A673 (cell line): ENCODE measurements around the gene CCDC40. TPM values are rescaled to one million over a fixed set of nuclear protein-coding genes. Genes with fewer than 3 reads are reported as not detected.
"Not testable (repeated sequence)": the region's sequence is repeated elsewhere in the genome, so short reads cannot be mapped to it uniquely, and the experiment has no call there.

Source experiments
- BruUV-seq: library from RNA; stranded (reverse); fragments of 400-500 nt; replicated peaks from 2 replicates; lab custom pipeline; 2021; lab: Mats Ljungman, UMichigan
- CTCF ChIA-PET: fragments of 300-600 bp; sonication (Branson Sonifier 250); formaldehyde crosslinking; loops from one replicate; lab custom pipeline; 2022; ENCODE audit warnings: antibody characterized with exemption; lab: Charles Lee
- POLR2A ChIA-PET: fragments of 300-600 bp; sonication (Branson Sonifier 250); formaldehyde crosslinking; loops from one replicate; lab custom pipeline; 2022; ENCODE audit warnings: antibody characterized with exemption; ENCODE audit not compliant: low non-redundant PET; lab: Charles Lee
- DNase-seq: peaks from one replicate; pipeline ENCODE4 v3.0.0-alpha.2; 2015; ENCODE audit warnings: low spot score
- H3K27ac ChIP-seq: fragments of 200-600 bp; sonication (generic); 2 replicates; pipeline ENCODE4 v1.5.1; 2016; ENCODE audit warnings: mixed run types, low read depth, mild to moderate bottlenecking, mixed read lengths, antibody characterized with exemption, low read length; ENCODE audit not compliant: poor library complexity, severe bottlenecking
- H3K27me3 ChIP-seq: fragments of 200-600 bp; sonication (generic); replicated peaks from 2 replicates; pipeline ENCODE4 v1.6.1; 2017; ENCODE audit warnings: mixed run types, low read depth, mild to moderate bottlenecking, mixed read lengths, antibody characterized with exemption, low read length; ENCODE audit not compliant: insufficient read depth, poor library complexity
- H3K36me3 ChIP-seq: fragments of 200-600 bp; sonication (generic); 2 replicates; pipeline ENCODE4 v1.6.1; 2016; ENCODE audit warnings: mixed run types, mild to moderate bottlenecking, mixed read lengths, antibody characterized with exemption, low read length; ENCODE audit not compliant: insufficient read depth, poor library complexity, severe bottlenecking
- H3K4me1 ChIP-seq: fragments of 200-600 bp; sonication (generic); 2 replicates; pipeline ENCODE4 v1.6.1; 2017; ENCODE audit warnings: mixed run types, mild to moderate bottlenecking, mixed read lengths, antibody characterized with exemption, low read length; ENCODE audit not compliant: insufficient read depth, poor library complexity, severe bottlenecking
- H3K4me3 ChIP-seq: fragments of 200-600 bp; sonication (generic); 2 replicates; pipeline ENCODE4 v1.5.1; 2016; ENCODE audit warnings: low read depth, mixed run types, mild to moderate bottlenecking, mixed read lengths, low read length; ENCODE audit not compliant: poor library complexity, severe bottlenecking
- H3K9me3 ChIP-seq: fragments of 200-600 bp; sonication (generic); 2 replicates; pipeline ENCODE4 v1.6.1; 2016; ENCODE audit warnings: mixed run types, low read depth, mild to moderate bottlenecking, mixed read lengths, antibody characterized with exemption, low read length; ENCODE audit not compliant: poor library complexity, severe bottlenecking
- CTCF ChIP-seq: fragments of 300-800, 200-600 bp; sonication (generic); conservative IDR thresholded peaks from 2 replicates; pipeline ENCODE4 v1.5.1; 2017; ENCODE audit warnings: low read depth, mild to moderate bottlenecking, antibody characterized with exemption, low read length, moderate library complexity, mixed read lengths
- EZH2 ChIP-seq: fragments of 200-600 bp; sonication (generic); IDR thresholded peaks from 2 replicates; pipeline ENCODE4 v1.6.1; 2017; ENCODE audit warnings: borderline replicate concordance, low read depth, mild to moderate bottlenecking, mixed read lengths, antibody characterized with exemption, low read length; ENCODE audit not compliant: poor library complexity, severe bottlenecking
- intact Hi-C: fragments of 100-400 bp; cut with micrococcal nuclease; formaldehyde crosslinking; loops from one replicate; pipeline ENCODE4 v1.10.0; 2022; ENCODE audit not compliant: unreplicated experiment
- total RNA-seq: library from RNA; stranded (reverse); gene quantifications from 2 replicates; pipeline ENCODE4 v1.2.3, GENCODE V29; 2021

The CCDC40 gene
- total RNA-seq, 1 experiment from 2014 or later = 3.5 TPM

GRCh38 chr17:79991924-79992648 lies 44.4 kb upstream of the CCDC40 start:
- no TSS peak for BruUV-seq
- ChIA-PET POLR2A (no interaction called here), CTCF (interaction anchor here (0.6 kb wide), 1 partner anchor 183 kb away, joined by 3 read pairs; no protein-coding TSS in a partner anchor)
- Histone ChIP-seq H3K9me3 (no peaks in the 10 kb centered on the region), H3K36me3 (no peaks in the 10 kb centered on the region), H3K27ac (peak overlapping the region; percentile 67), H3K4me1 (peaks cover 47% of the 10 kb centered on the region), H3K27me3 (no peaks in the 10 kb centered on the region), H3K4me3 (peak overlapping the region; percentile 48)
- DNase-seq = no peak
- TF ChIP-seq CTCF = no peak
- no peak for TF ChIP-seq EZH2
- intact Hi-C loops = loop anchor here (2.0 to 5.0 kb wide), 2 partner anchors 200 to 245 kb away; no protein-coding TSS in a partner anchor

- intact Hi-C loops = loop anchor here (5.0 kb wide), 1 partner anchor 201 kb away; no protein-coding TSS in a partner anchor
- CTCF ChIA-PET = no interaction called here
- BruUV-seq = no TSS peak
- DNase-seq = no peak
- H3K36me3 ChIP-seq = no peaks in the 10 kb centered on the region
- H3K9me3 ChIP-seq = no peaks in the 10 kb centered on the region
- TF ChIP-seq CTCF (no peak), EZH2 (no peak)
- POLR2A ChIA-PET = no interaction called here
- H3K27me3 ChIP-seq = no peaks in the 10 kb centered on the region
- H3K4me1 ChIP-seq = peaks cover 51% of the 10 kb centered on the region
- peak overlapping the region; percentile 48 for H3K4me3 ChIP-seq
- H3K27ac ChIP-seq = peak overlapping the region; percentile 67
Observed at GRCh38 chr17:79992649-79993389, 43.6 kb upstream of the CCDC40 start.

GRCh38 chr17:79993390-79994227 lies 42.8 kb upstream of the CCDC40 start:
- CTCF ChIA-PET = no interaction called here
- POLR2A ChIA-PET = no interaction called here
- TF ChIP-seq CTCF = no peak
- TF ChIP-seq EZH2 = no peak
- Histone ChIP-seq H3K36me3 (no peaks in the 10 kb centered on the region), H3K27ac (peak overlapping the region; percentile 67), H3K27me3 (no peaks in the 10 kb centered on the region), H3K4me1 (peaks cover 47% of the 10 kb centered on the region), H3K4me3 (no peak overlapping the region), H3K9me3 (no peaks in the 10 kb centered on the region)
- peak; percentile 45 for DNase-seq
- no TSS peak for BruUV-seq
- intact Hi-C loops = loop anchor here (5.0 kb wide), 1 partner anchor 201 kb away; no protein-coding TSS in a partner anchor

GRCh38 chr17:79994228-79994569 lies 42.2 kb upstream of the CCDC40 start:
- CTCF ChIA-PET, H3K4me3 ChIP-seq, BruUV-seq, H3K27me3 ChIP-seq, H3K36me3 ChIP-seq, H3K9me3 ChIP-seq, DNase-seq, POLR2A ChIA-PET: not testable (repeated sequence)
- peak overlapping the region; percentile 67 for H3K27ac ChIP-seq
- peaks cover 47% of the 10 kb centered on the region for H3K4me1 ChIP-seq
- intact Hi-C loops = loop anchor here (5.0 kb wide), 1 partner anchor 202 kb away; no protein-coding TSS in a partner anchor
